Left lung (tissue), 10 donors: Measurements from ENCODE around the gene RNF20. TPM values are rescaled to one million over a fixed set of nuclear protein-coding genes. Genes with fewer than 3 reads are reported as not detected.
"Not testable (repeated sequence)": the region's sequence is repeated elsewhere in the genome, so short reads cannot be mapped to it uniquely, and the experiment has no call there.

Experiments
- ATAC-seq: fragments of 200-7000 bp; cut with Tn5 transposase; one replicate; pipeline ENCODE4 v1.9.1; 2020; ENCODE audit warnings: moderate library complexity
- DNase-seq, 4 donors: peaks; one replicate each; pipeline ENCODE4 v3.0.0-alpha.2; 2013 to 2020
- H3K27ac ChIP-seq, 2 donors: fragments of 200-600 bp; sonication (generic) in 1 of 2; one replicate each; pipeline versions ENCODE4 v1.5.0 to v1.8.0; 2020 to 2021
- H3K27me3 ChIP-seq, 2 donors: fragments of 200-600 bp; sonication (generic) in 1 of 2; one replicate each; pipeline versions ENCODE4 v1.5.0 to v1.8.0; 2020 to 2021
- H3K36me3 ChIP-seq, 2 donors: fragments of 200-600 bp; sonication (generic) in 1 of 2; one replicate each; pipeline versions ENCODE4 v1.5.0 to v1.8.0; 2020 to 2021
- H3K4me1 ChIP-seq, 2 donors: fragments of 200-600 bp; one replicate each; pipeline ENCODE4 v1.8.0; 2021
- H3K4me3 ChIP-seq, 2 donors: fragments of 200-600 bp; sonication (generic) in 1 of 2; one replicate each; pipeline versions ENCODE4 v1.5.0 to v1.8.0; 2020 to 2021; ENCODE audit warnings: mild to moderate bottlenecking in 1 of 2
- H3K9me3 ChIP-seq, 2 donors: fragments of 200-600 bp; sonication (generic) in 1 of 2; one replicate each; pipeline versions ENCODE4 v1.5.0 to v1.8.0; 2020 to 2021
- intact Hi-C, 2 donors: fragments of 100-400 bp; cut with DNase I; formaldehyde crosslinking; loops; one replicate each; pipeline versions ENCODE4 v1.11.2 to v1.14.2; 2022
- polyA plus RNA-seq, 6 donors: library from polyadenylated mRNA; unstranded; fragments of 120-200 nt; gene quantifications; one replicate each; pipeline ENCODE4 v1.2.1, GENCODE V29; 2013; ENCODE audit not compliant: insufficient read length in 6 of 6
- total RNA-seq, 2 donors: library from RNA; stranded (reverse); fragmentation: NEBNext Ultra II Directional; extraction: Animal tissue kit (Norgen Biotek cat#: 25700); gene quantifications; one replicate each; pipeline ENCODE4 v1.2.1, GENCODE V29; 2021
- TF ChIP-seq, protein P1 (sequence below), 2 donors: fragments of 200-600 bp; sonication (generic) in 1 of 2; IDR thresholded peaks; one replicate each; pipeline versions ENCODE4 v1.5.0 to v1.8.0; 2021; ENCODE audit warnings: antibody characterized with exemption in 2 of 2
- donor health status: DM: no; HTN: yes; CAD: no.
- donor health status: DM: no; HTN: no; CAD: no.

The RNF20 gene
- total and polyA plus RNA-seq, 8 donors: 37.7 to 64.5 (median 53.5) TPM

DNA sequence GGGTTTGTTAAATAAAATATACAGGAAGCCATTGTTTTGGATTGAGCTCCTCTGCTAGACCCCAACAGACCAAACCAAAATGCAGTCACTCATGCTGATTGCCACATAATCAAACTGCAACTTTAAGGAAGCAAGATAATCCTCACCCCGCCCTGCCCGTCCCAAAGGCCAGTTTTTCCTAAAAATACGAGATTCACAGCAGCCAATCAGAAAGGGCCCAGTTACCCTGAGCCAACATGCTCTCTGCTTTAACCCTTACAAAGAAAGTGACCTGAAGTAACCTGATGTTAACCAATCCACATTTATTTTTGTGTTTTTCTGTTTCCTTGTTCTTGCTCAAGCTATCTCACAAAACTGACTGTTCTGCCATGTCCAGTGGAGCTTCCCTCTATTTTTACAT is 21.5 kb upstream of the RNF20 start:
- Histone ChIP-seq H3K4me3 (no peak overlapping the region), H3K27ac (no peak overlapping the region), H3K27me3 (no peaks in the 10 kb centered on the region), H3K9me3 (no peaks in the 10 kb centered on the region), H3K4me1 (peaks cover 0 to 7% of the 10 kb centered on the region in 2 donors), H3K36me3 (no peaks in the 10 kb centered on the region)
- no peak for DNase-seq
- TF ChIP-seq, protein P1, sequence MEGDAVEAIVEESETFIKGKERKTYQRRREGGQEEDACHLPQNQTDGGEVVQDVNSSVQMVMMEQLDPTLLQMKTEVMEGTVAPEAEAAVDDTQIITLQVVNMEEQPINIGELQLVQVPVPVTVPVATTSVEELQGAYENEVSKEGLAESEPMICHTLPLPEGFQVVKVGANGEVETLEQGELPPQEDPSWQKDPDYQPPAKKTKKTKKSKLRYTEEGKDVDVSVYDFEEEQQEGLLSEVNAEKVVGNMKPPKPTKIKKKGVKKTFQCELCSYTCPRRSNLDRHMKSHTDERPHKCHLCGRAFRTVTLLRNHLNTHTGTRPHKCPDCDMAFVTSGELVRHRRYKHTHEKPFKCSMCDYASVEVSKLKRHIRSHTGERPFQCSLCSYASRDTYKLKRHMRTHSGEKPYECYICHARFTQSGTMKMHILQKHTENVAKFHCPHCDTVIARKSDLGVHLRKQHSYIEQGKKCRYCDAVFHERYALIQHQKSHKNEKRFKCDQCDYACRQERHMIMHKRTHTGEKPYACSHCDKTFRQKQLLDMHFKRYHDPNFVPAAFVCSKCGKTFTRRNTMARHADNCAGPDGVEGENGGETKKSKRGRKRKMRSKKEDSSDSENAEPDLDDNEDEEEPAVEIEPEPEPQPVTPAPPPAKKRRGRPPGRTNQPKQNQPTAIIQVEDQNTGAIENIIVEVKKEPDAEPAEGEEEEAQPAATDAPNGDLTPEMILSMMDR (IDR thresholded peaks at IDR 0.05): no peak
- intact Hi-C loops: no loop called here
- no peak for ATAC-seq

GRCh38 chr9:101513351-101513750 is 20.3 kb upstream of the RNF20 start:
- Histone ChIP-seq H3K4me1 (peaks cover 0 to 7% of the 10 kb centered on the region in 2 donors), H3K36me3 (no peaks in the 10 kb centered on the region), H3K27me3 (no peaks in the 10 kb centered on the region), H3K27ac (no peak overlapping the region), H3K9me3 (no peaks in the 10 kb centered on the region), H3K4me3 (no peak overlapping the region)
- no peak for DNase-seq
- no peak for ATAC-seq
- TF ChIP-seq, protein P1 (IDR thresholded peaks at IDR 0.05): no peak
- intact Hi-C loops: no loop called here

GRCh38 chr9:101514071-101514470 is 19.6 kb upstream of the RNF20 start:
- H3K27ac ChIP-seq: no peak overlapping the region
- no peak overlapping the region for H3K4me3 ChIP-seq
- no peaks in the 10 kb centered on the region for H3K27me3 ChIP-seq
- TF ChIP-seq, protein P1 (IDR thresholded peaks at IDR 0.05): no peak
- H3K9me3 ChIP-seq: no peaks in the 10 kb centered on the region
- peak; percentile 58 for ATAC-seq
- H3K4me1 ChIP-seq: peaks cover 0 to 7% of the 10 kb centered on the region in 2 donors
- DNase-seq: no peak
- intact Hi-C loops: no loop called here
- no peaks in the 10 kb centered on the region for H3K36me3 ChIP-seq

- Histone ChIP-seq H3K4me3 (no peak overlapping the region), H3K4me1 (peaks cover 0 to 7% of the 10 kb centered on the region in 2 donors), H3K36me3 (no peaks in the 10 kb centered on the region), H3K27me3 (no peaks in the 10 kb centered on the region), H3K9me3 (no peaks in the 10 kb centered on the region), H3K27ac (no peak overlapping the region)
- TF ChIP-seq, protein P1 (IDR thresholded peaks at IDR 0.05): no peak
- DNase-seq (no peak), ATAC-seq (no peak)
- intact Hi-C loops: no loop called here
These were observed 17.0 kb upstream of the RNF20 start for GRCh38 chr9:101516655-101517054.

DNA sequence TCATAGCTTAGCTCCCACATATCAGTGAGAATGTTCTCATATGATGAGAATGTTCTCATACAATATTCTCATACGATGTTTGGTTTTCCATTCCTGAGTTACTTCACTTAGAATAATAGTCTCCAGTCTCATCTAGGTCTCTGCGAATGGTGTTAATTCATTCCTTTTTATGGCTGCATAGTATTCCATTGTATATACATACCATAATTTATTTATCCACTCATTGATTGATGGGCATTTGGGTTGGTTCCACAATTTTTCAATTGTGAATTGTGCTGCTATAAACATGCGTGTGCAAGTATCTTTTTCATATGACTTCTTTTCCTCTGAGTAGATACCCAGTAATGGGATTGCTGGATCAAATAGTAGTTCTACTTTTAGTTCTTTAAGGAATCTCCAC is 15.2 kb upstream of the RNF20 start:
- H3K4me3 ChIP-seq, H3K9me3 ChIP-seq, H3K36me3 ChIP-seq, H3K27ac ChIP-seq, ATAC-seq, H3K27me3 ChIP-seq, H3K4me1 ChIP-seq, DNase-seq, intact Hi-C loops: not testable (repeated sequence)

GRCh38 chr9:101524371-101524770 is 9.3 kb upstream of the RNF20 start:
- intact Hi-C loops: no loop called here
- H3K36me3 ChIP-seq: no peaks in the 10 kb centered on the region
- DNase-seq: no peak
- H3K4me1 ChIP-seq: no peaks in the 10 kb centered on the region
- no peak for ATAC-seq
- TF ChIP-seq, protein P1 (IDR thresholded peaks at IDR 0.05): no peak
- H3K9me3 ChIP-seq: no peaks in the 10 kb centered on the region
- H3K27ac ChIP-seq: no peak overlapping the region
- peaks cover 0 to 17% of the 10 kb centered on the region in 2 donors for H3K27me3 ChIP-seq
- no peak overlapping the region for H3K4me3 ChIP-seq
